GM12801 (cell line): Measurements from ENCODE around the gene CFAP157.

Experiments
- CTCF ChIP-seq: IDR thresholded peaks from one replicate; pipeline ENCODE4 v1.5.1; 2011; ENCODE audit warnings: control low read depth; ENCODE audit not compliant: insufficient read length; ENCODE audit errors: extremely low read depth

CFAP157 gene

DNA sequence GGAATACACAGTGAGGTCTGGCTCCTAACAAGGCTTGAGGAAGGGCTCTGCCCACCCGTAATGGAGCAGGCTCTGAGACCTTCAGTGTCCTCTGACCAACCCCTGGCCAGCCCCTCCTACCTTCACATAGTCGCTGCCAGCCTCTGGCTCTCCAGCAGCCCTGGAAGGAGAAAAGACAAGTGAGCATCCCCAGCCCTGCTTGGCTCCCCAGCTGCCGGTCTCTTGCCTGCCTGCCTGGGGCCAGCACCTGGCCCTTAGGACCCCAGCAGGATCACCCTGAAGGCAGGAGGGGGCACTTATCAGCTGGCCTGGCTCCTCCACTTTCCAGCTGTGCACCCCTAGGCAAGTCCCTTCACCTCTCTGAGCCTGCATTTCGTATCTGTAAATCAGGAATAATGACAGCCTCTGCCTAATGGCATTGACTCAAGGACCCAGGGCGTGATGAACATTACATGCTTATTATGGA, 54.7 kb downstream of the CFAP157 start:
- no peak for TF ChIP-seq CTCF

DNA sequence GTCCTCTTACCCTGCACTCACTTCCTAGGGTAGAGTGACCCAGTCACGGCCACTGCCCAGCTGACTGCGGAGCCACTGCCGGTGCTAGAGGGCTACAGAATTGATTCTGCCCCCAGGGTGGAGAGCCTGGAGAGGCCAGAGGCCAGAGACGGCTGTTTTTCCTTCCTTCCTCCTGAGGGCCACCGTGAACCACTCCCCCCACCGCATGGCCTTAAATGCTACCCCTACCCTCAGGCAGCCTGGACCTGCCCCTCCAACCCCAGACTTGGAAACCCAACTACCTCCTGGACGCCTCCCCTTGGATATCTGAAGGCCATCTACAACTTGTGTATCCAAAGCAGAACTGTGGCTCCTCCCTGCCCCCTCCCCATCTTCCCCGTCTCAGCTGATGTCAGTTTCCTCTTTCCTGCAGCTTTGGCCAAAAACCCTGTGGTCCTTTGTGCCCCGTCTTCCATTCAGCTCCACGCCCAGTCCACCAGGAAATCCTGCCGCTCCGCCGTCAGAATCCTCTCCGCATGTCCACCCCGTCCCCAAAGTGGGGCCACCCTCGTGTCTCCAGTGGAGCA, 55.4 kb downstream of the CFAP157 start:
- no peak for TF ChIP-seq CTCF

DNA sequence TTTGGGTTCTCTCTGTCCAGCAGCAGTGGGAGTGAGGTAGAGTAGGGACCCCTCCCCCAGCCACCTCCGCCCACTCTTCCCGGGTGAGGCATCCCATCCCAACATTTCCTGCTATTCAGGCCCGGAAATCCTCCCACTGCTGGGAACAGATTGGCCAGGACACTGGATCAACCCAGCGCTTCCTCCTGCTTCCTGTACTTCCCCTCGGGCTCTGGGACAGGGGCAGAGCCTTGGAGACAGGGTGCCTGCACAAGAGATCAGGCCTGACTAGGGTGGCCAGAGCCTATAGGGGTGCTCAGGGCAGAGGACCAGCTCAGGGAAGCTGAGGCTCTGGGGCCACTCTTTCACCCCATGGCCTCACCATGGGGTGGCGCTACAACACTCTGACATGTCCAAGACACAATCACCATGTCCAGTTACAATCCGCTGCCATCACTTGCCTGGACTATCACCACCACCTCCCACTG, 57.2 kb downstream of the CFAP157 start:
- no peak for TF ChIP-seq CTCF

GRCh38 chr9:127765418-127765817, 58.6 kb downstream of the CFAP157 start:
- TF ChIP-seq CTCF, result no peak
